GM18498 (cell line): ENCODE results near the gene SLC27A6.
"Not testable (repeated sequence)": the region's sequence is repeated elsewhere in the genome, so short reads cannot be mapped to it uniquely, and the experiment has no call there.

Experiments used
- ATAC-seq: cut with Tn5 transposase; IDR thresholded peaks from one replicate; pipeline ENCODE4 v1.9.1; 2021; ENCODE audit warnings: mild to moderate bottlenecking, moderate library complexity; ENCODE audit not compliant: unreplicated experiment

Gene SLC27A6

GRCh38 chr5:129001841-129002526 is 36.7 kb downstream of the SLC27A6 start:
- ATAC-seq = no peak

- ATAC-seq = no peak
Measured at GRCh38 chr5:129002527-129002842, 37.2 kb downstream of the SLC27A6 start.

- no peak for ATAC-seq
Measured at GRCh38 chr5:129003232-129003631, 37.9 kb downstream of the SLC27A6 start.

GRCh38 chr5:129014185-129014584 is 48.9 kb downstream of the SLC27A6 start:
- no peak for ATAC-seq

- no peak for ATAC-seq
Measured at GRCh38 chr5:129018837-129019236, 53.5 kb downstream of the SLC27A6 start.

GRCh38 chr5:129019401-129019908 is 54.2 kb downstream of the SLC27A6 start:
- ATAC-seq = no peak

- no peak for ATAC-seq
Measured at GRCh38 chr5:129020683-129021082, 55.4 kb downstream of the SLC27A6 start.

- no peak for ATAC-seq
Measured at GRCh38 chr5:129021744-129022143, 56.5 kb downstream of the SLC27A6 start.

GRCh38 chr5:129022599-129022998 is 57.3 kb downstream of the SLC27A6 start:
- ATAC-seq = no peak

GRCh38 chr5:129027260-129027659 is 62.0 kb downstream of the SLC27A6 start:
- no peak for ATAC-seq

- ATAC-seq = no peak
Measured at GRCh38 chr5:129031886-129032683, 66.8 kb downstream of the SLC27A6 start.

GRCh38 chr5:129036257-129036656 is 71.0 kb downstream of the SLC27A6 start:
- not testable (repeated sequence) for ATAC-seq

GRCh38 chr5:129041196-129041881 is 76.1 kb downstream of the SLC27A6 start:
- no peak for ATAC-seq

- no peak for ATAC-seq
Measured at GRCh38 chr5:129042306-129042705, 77.0 kb downstream of the SLC27A6 start.

- no peak for ATAC-seq
Measured at GRCh38 chr5:129043894-129044293, 78.6 kb downstream of the SLC27A6 start.

- no peak for ATAC-seq
Measured at GRCh38 chr5:129046151-129046550, 80.9 kb downstream of the SLC27A6 start.

GRCh38 chr5:129048509-129048908 is 83.2 kb downstream of the SLC27A6 start:
- no peak for ATAC-seq

- ATAC-seq = no peak
Measured at GRCh38 chr5:129049126-129049799, 84.0 kb downstream of the SLC27A6 start.

- no peak for ATAC-seq
Measured at GRCh38 chr5:129051283-129051682, 86.0 kb downstream of the SLC27A6 start.

GRCh38 chr5:129053438-129053837 is 88.2 kb downstream of the SLC27A6 start:
- ATAC-seq = no peak

- ATAC-seq = no peak
Measured at GRCh38 chr5:129057329-129057728, 92.0 kb downstream of the SLC27A6 start.
